Adrenal gland (tissue), 5 donors: ENCODE measurements around the gene FBXL17.

Experiments used
- POLR2A ChIP-seq, 2 donors: fragments of 450-650 bp; IDR thresholded peaks; one replicate each; pipeline ENCODE4 v1.6.1; 2017; ENCODE audit warnings: antibody characterized with exemption in 2 of 2, mild to moderate bottlenecking in 2 of 2, moderate library complexity in 1 of 2
- TF ChIP-seq, protein P1 (sequence below), 6 experiments: fragments of 450-650 bp in 4 of 6; fragments of 200-600 bp in 2 of 6; sonication (generic) in 1 of 6; IDR thresholded peaks; 1 replicate in 5 of 6; 2 replicates in 1 of 6; pipeline versions ENCODE4 v1.5.1 to v1.8.0; 2016 to 2021; ENCODE audit warnings: antibody characterized with exemption in 6 of 6, mild to moderate bottlenecking in 2 of 6, moderate library complexity in 1 of 6
- donor health status: DM: no; HTN: no; CAD: no.

GRCh38 chr5:108417166-108417670 is 35.3 kb upstream of the FBXL17 start:
- TF ChIP-seq, protein P1, sequence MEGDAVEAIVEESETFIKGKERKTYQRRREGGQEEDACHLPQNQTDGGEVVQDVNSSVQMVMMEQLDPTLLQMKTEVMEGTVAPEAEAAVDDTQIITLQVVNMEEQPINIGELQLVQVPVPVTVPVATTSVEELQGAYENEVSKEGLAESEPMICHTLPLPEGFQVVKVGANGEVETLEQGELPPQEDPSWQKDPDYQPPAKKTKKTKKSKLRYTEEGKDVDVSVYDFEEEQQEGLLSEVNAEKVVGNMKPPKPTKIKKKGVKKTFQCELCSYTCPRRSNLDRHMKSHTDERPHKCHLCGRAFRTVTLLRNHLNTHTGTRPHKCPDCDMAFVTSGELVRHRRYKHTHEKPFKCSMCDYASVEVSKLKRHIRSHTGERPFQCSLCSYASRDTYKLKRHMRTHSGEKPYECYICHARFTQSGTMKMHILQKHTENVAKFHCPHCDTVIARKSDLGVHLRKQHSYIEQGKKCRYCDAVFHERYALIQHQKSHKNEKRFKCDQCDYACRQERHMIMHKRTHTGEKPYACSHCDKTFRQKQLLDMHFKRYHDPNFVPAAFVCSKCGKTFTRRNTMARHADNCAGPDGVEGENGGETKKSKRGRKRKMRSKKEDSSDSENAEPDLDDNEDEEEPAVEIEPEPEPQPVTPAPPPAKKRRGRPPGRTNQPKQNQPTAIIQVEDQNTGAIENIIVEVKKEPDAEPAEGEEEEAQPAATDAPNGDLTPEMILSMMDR (IDR thresholded peaks at IDR 0.05): no peak
- no peak for TF ChIP-seq POLR2A (IDR thresholded peaks at IDR 0.05)
